ENCODE measurements around the gene CDK12. TPM values are rescaled to one million over a fixed set of nuclear protein-coding genes. Genes with fewer than 3 reads are reported as not detected.

Gene CDK12
- total and polyA plus RNA-seq, 2 experiments from 2014 or later, result 20.9 to 55.3 TPM

DNA sequence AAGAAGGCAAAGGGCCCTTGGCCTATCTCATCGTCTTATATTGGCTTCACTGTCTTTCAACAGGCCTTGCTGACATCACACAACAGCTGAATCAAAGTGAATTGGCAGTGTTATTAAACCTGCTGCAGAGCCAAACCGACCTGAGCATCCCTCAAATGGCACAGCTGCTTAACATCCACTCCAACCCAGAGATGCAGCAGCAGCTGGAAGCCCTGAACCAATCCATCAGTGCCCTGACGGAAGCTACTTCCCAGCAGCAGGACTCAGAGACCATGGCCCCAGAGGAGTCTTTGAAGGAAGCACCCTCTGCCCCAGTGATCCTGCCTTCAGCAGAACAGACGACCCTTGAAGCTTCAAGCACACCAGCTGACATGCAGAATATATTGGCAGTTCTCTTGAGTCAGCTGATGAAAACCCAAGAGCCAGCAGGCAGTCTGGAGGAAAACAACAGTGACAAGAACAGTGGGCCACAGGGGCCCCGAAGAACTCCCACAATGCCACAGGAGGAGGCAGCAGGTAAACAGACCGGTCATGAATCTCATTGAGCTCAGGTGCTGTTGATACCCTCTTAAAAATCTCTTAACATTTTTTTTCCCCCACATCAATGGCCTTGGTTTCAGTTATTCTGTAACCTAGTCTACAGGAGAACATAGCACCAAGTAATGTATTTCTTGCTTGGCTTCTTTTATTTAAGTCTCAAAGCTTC lies 64.7 kb downstream of the CDK12 start:
- Histone ChIP-seq H3K9me2 (ENCODE audit: insufficient read depth) (no peaks in the 10 kb centered on the region), H3K4me3 (no peak overlapping the region), H3K27me3 (ENCODE audit: insufficient read depth) (no peaks in the 10 kb centered on the region), H3K79me2 (replicated peaks; ENCODE audit: insufficient read depth) (no peaks in the 10 kb centered on the region), H3F3A (replicated peaks; ENCODE audit: low read depth) (no peaks in the 10 kb centered on the region; the same call in none of the 2 replicates), H3K4me1 (ENCODE audit: insufficient read depth) (no peaks in the 10 kb centered on the region), H2AFZ (no peak overlapping the region), H3K27ac (ENCODE audit: low read depth) (peak overlapping the region; percentile 8; the same call in 1 of the 2 replicates), H3K36me3 (ENCODE audit: insufficient read depth) (peaks cover 50% of the 10 kb centered on the region), H3K4me2 (no peak overlapping the region), H4K20me1 (replicated peaks; ENCODE audit: insufficient read depth) (peaks cover 13% of the 10 kb centered on the region; the same call in 1 of the 2 replicates)
- Mint-ChIP-seq H3K27me3 (ENCODE audit: insufficient read depth, low read depth, poor library complexity) (peaks cover 1% of the 10 kb centered on the region), H3K4me1 (no peaks in the 10 kb centered on the region), H3K4me3 (no peak overlapping the region), H3K36me3 (ENCODE audit: low read depth) (peaks cover 70% of the 10 kb centered on the region), H3K27ac (no peak overlapping the region), H3K9me3 (no peaks in the 10 kb centered on the region; the same call in 2 of the 3 replicates)
- TF ChIP-seq, protein P1, sequence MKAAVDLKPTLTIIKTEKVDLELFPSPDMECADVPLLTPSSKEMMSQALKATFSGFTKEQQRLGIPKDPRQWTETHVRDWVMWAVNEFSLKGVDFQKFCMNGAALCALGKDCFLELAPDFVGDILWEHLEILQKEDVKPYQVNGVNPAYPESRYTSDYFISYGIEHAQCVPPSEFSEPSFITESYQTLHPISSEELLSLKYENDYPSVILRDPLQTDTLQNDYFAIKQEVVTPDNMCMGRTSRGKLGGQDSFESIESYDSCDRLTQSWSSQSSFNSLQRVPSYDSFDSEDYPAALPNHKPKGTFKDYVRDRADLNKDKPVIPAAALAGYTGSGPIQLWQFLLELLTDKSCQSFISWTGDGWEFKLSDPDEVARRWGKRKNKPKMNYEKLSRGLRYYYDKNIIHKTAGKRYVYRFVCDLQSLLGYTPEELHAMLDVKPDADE (IDR thresholded peaks at IDR 0.05), result no peak
- TF ChIP-seq JUNB (IDR thresholded peaks at IDR 0.05; ENCODE audit: unreplicated experiment) (no peak), STAT1 (IDR thresholded peaks at IDR 0.05; ENCODE audit: unreplicated experiment) (no peak), CREB1 (CRISPR knock-in tag; IDR thresholded peaks at IDR 0.05; ENCODE audit: low read depth) (no peak), NANOG (IDR thresholded peaks at IDR 0.05; ENCODE audit: borderline replicate concordance) (no peak), EZH2phosphoT487 (IDR thresholded peaks at IDR 0.05; ENCODE audit: unreplicated experiment) (no peak), POLR2AphosphoS5 (IDR thresholded peaks at IDR 0.05; ENCODE audit: low read depth) (no peak), EZH2 (IDR thresholded peaks at IDR 0.05; ENCODE audit: low read depth, unreplicated experiment) (no peak)
- TF ChIP-seq, protein P2, sequence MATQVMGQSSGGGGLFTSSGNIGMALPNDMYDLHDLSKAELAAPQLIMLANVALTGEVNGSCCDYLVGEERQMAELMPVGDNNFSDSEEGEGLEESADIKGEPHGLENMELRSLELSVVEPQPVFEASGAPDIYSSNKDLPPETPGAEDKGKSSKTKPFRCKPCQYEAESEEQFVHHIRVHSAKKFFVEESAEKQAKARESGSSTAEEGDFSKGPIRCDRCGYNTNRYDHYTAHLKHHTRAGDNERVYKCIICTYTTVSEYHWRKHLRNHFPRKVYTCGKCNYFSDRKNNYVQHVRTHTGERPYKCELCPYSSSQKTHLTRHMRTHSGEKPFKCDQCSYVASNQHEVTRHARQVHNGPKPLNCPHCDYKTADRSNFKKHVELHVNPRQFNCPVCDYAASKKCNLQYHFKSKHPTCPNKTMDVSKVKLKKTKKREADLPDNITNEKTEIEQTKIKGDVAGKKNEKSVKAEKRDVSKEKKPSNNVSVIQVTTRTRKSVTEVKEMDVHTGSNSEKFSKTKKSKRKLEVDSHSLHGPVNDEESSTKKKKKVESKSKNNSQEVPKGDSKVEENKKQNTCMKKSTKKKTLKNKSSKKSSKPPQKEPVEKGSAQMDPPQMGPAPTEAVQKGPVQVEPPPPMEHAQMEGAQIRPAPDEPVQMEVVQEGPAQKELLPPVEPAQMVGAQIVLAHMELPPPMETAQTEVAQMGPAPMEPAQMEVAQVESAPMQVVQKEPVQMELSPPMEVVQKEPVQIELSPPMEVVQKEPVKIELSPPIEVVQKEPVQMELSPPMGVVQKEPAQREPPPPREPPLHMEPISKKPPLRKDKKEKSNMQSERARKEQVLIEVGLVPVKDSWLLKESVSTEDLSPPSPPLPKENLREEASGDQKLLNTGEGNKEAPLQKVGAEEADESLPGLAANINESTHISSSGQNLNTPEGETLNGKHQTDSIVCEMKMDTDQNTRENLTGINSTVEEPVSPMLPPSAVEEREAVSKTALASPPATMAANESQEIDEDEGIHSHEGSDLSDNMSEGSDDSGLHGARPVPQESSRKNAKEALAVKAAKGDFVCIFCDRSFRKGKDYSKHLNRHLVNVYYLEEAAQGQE (IDR thresholded peaks at IDR 0.05; ENCODE audit: unreplicated experiment), result no peak
- TF ChIP-seq, protein P3, sequence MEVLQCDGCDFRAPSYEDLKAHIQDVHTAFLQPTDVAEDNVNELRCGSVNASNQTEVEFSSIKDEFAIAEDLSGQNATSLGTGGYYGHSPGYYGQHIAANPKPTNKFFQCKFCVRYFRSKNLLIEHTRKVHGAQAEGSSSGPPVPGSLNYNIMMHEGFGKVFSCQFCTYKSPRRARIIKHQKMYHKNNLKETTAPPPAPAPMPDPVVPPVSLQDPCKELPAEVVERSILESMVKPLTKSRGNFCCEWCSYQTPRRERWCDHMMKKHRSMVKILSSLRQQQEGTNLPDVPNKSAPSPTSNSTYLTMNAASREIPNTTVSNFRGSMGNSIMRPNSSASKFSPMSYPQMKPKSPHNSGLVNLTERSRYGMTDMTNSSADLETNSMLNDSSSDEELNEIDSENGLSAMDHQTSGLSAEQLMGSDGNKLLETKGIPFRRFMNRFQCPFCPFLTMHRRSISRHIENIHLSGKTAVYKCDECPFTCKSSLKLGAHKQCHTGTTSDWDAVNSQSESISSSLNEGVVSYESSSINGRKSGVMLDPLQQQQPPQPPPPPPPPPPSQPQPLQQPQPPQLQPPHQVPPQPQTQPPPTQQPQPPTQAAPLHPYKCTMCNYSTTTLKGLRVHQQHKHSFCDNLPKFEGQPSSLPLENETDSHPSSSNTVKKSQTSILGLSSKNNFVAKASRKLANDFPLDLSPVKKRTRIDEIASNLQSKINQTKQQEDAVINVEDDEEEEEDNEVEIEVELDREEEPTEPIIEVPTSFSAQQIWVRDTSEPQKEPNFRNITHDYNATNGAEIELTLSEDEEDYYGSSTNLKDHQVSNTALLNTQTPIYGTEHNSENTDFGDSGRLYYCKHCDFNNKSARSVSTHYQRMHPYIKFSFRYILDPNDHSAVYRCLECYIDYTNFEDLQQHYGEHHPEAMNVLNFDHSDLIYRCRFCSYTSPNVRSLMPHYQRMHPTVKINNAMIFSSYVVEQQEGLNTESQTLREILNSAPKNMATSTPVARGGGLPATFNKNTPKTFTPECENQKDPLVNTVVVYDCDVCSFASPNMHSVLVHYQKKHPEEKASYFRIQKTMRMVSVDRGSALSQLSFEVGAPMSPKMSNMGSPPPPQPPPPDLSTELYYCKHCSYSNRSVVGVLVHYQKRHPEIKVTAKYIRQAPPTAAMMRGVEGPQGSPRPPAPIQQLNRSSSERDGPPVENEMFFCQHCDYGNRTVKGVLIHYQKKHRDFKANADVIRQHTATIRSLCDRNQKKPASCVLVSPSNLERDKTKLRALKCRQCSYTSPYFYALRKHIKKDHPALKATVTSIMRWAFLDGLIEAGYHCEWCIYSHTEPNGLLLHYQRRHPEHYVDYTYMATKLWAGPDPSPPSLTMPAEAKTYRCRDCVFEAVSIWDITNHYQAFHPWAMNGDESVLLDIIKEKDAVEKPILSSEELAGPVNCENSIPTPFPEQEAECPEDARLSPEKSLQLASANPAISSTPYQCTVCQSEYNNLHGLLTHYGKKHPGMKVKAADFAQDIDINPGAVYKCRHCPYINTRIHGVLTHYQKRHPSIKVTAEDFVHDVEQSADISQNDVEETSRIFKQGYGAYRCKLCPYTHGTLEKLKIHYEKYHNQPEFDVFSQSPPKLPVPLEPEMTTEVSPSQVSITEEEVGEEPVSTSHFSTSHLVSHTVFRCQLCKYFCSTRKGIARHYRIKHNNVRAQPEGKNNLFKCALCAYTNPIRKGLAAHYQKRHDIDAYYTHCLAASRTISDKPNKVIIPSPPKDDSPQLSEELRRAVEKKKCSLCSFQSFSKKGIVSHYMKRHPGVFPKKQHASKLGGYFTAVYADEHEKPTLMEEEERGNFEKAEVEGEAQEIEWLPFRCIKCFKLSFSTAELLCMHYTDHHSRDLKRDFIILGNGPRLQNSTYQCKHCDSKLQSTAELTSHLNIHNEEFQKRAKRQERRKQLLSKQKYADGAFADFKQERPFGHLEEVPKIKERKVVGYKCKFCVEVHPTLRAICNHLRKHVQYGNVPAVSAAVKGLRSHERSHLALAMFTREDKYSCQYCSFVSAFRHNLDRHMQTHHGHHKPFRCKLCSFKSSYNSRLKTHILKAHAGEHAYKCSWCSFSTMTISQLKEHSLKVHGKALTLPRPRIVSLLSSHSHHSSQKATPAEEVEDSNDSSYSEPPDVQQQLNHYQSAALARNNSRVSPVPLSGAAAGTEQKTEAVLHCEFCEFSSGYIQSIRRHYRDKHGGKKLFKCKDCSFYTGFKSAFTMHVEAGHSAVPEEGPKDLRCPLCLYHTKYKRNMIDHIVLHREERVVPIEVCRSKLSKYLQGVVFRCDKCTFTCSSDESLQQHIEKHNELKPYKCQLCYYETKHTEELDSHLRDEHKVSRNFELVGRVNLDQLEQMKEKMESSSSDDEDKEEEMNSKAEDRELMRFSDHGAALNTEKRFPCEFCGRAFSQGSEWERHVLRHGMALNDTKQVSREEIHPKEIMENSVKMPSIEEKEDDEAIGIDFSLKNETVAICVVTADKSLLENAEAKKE (CRISPR knock-in tag; IDR thresholded peaks at IDR 0.05), result no peak
- TF ChIP-seq, protein P4, sequence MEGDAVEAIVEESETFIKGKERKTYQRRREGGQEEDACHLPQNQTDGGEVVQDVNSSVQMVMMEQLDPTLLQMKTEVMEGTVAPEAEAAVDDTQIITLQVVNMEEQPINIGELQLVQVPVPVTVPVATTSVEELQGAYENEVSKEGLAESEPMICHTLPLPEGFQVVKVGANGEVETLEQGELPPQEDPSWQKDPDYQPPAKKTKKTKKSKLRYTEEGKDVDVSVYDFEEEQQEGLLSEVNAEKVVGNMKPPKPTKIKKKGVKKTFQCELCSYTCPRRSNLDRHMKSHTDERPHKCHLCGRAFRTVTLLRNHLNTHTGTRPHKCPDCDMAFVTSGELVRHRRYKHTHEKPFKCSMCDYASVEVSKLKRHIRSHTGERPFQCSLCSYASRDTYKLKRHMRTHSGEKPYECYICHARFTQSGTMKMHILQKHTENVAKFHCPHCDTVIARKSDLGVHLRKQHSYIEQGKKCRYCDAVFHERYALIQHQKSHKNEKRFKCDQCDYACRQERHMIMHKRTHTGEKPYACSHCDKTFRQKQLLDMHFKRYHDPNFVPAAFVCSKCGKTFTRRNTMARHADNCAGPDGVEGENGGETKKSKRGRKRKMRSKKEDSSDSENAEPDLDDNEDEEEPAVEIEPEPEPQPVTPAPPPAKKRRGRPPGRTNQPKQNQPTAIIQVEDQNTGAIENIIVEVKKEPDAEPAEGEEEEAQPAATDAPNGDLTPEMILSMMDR (conservative IDR thresholded peaks at IDR 0.05; ENCODE audit: low read depth in 2 of 2), result no peak
- ATAC-seq (no peak), DNase-seq (ENCODE audit: low spot score) (no peak)
